HG03060 (cell line): ENCODE data around the gene SRSF12.
"Not testable (repeated sequence)": the region's sequence is repeated elsewhere in the genome, so short reads cannot be mapped to it uniquely, and the experiment has no call there.

Experiments used
- ATAC-seq: cut with Tn5 transposase; IDR thresholded peaks from one replicate; pipeline ENCODE4 v1.9.1; 2021; ENCODE audit warnings: low read depth, moderate number of reproducible peaks; ENCODE audit not compliant: unreplicated experiment

SRSF12 gene

GRCh38 chr6:89073840-89074239 is 44.0 kb downstream of the SRSF12 start:
- no peak for ATAC-seq

- ATAC-seq: no peak
These were observed 44.8 kb downstream of the SRSF12 start for GRCh38 chr6:89073014-89073620.

- no peak for ATAC-seq
These were observed 46.8 kb downstream of the SRSF12 start for GRCh38 chr6:89071036-89071435.

GRCh38 chr6:89069536-89070163 is 48.2 kb downstream of the SRSF12 start:
- no peak for ATAC-seq

- ATAC-seq: no peak
These were observed 49.2 kb downstream of the SRSF12 start for GRCh38 chr6:89068695-89069094.

- ATAC-seq: no peak
These were observed 50.1 kb downstream of the SRSF12 start for GRCh38 chr6:89067796-89068195.

- ATAC-seq: no peak
These were observed 50.8 kb downstream of the SRSF12 start for GRCh38 chr6:89066940-89067646.

GRCh38 chr6:89066121-89066520 is 51.8 kb downstream of the SRSF12 start:
- ATAC-seq: not testable (repeated sequence)

- ATAC-seq: not testable (repeated sequence)
These were observed 52.9 kb downstream of the SRSF12 start for GRCh38 chr6:89064931-89065330.

- ATAC-seq: no peak
These were observed 54.0 kb downstream of the SRSF12 start for GRCh38 chr6:89063881-89064280.

GRCh38 chr6:89059227-89059626 is 58.6 kb downstream of the SRSF12 start:
- no peak for ATAC-seq

- ATAC-seq: no peak
These were observed 59.2 kb downstream of the SRSF12 start for GRCh38 chr6:89058627-89059026.

GRCh38 chr6:89057759-89058158 is 60.1 kb downstream of the SRSF12 start:
- no peak for ATAC-seq

- ATAC-seq: no peak
These were observed 63.7 kb downstream of the SRSF12 start for GRCh38 chr6:89054208-89054607.

- no peak for ATAC-seq
These were observed 66.2 kb downstream of the SRSF12 start for GRCh38 chr6:89051676-89052075.

GRCh38 chr6:89050697-89051096 is 67.2 kb downstream of the SRSF12 start:
- ATAC-seq: no peak

- no peak for ATAC-seq
These were observed 67.7 kb downstream of the SRSF12 start for GRCh38 chr6:89050155-89050554.

GRCh38 chr6:89048985-89049384 is 68.9 kb downstream of the SRSF12 start:
- no peak for ATAC-seq

- ATAC-seq: no peak
These were observed 69.5 kb downstream of the SRSF12 start for GRCh38 chr6:89048288-89048923.

- ATAC-seq: no peak
These were observed 70.4 kb downstream of the SRSF12 start for GRCh38 chr6:89047473-89047872.
